A673 (cell line): ENCODE measurements around the gene PARVA. TPM values are rescaled to one million over a fixed set of nuclear protein-coding genes. Genes with fewer than 3 reads are reported as not detected.
A peak's percentile ranks its signal among the peaks of the same experiment; 100 is the strongest.

Experiments used
- BruUV-seq: library from RNA; stranded (reverse); fragments of 400-500 nt; replicated peaks from 2 replicates; lab custom pipeline; 2021; lab: Mats Ljungman, UMichigan
- CTCF ChIA-PET: fragments of 300-600 bp; sonication (Branson Sonifier 250); formaldehyde crosslinking; loops from one replicate; lab custom pipeline; 2022; ENCODE audit warnings: antibody characterized with exemption; lab: Charles Lee
- POLR2A ChIA-PET: fragments of 300-600 bp; sonication (Branson Sonifier 250); formaldehyde crosslinking; loops from one replicate; lab custom pipeline; 2022; ENCODE audit warnings: antibody characterized with exemption; ENCODE audit not compliant: low non-redundant PET; lab: Charles Lee
- DNase-seq: peaks from one replicate; pipeline ENCODE4 v3.0.0-alpha.2; 2015; ENCODE audit warnings: low spot score
- H3K27ac ChIP-seq: fragments of 200-600 bp; sonication (generic); 2 replicates; pipeline ENCODE4 v1.5.1; 2016; ENCODE audit warnings: mixed run types, low read depth, mild to moderate bottlenecking, mixed read lengths, antibody characterized with exemption, low read length; ENCODE audit not compliant: poor library complexity, severe bottlenecking
- H3K27me3 ChIP-seq: fragments of 200-600 bp; sonication (generic); replicated peaks from 2 replicates; pipeline ENCODE4 v1.6.1; 2017; ENCODE audit warnings: mixed run types, low read depth, mild to moderate bottlenecking, mixed read lengths, antibody characterized with exemption, low read length; ENCODE audit not compliant: insufficient read depth, poor library complexity
- H3K36me3 ChIP-seq: fragments of 200-600 bp; sonication (generic); 2 replicates; pipeline ENCODE4 v1.6.1; 2016; ENCODE audit warnings: mixed run types, mild to moderate bottlenecking, mixed read lengths, antibody characterized with exemption, low read length; ENCODE audit not compliant: insufficient read depth, poor library complexity, severe bottlenecking
- H3K4me1 ChIP-seq: fragments of 200-600 bp; sonication (generic); 2 replicates; pipeline ENCODE4 v1.6.1; 2017; ENCODE audit warnings: mixed run types, mild to moderate bottlenecking, mixed read lengths, antibody characterized with exemption, low read length; ENCODE audit not compliant: insufficient read depth, poor library complexity, severe bottlenecking
- H3K4me3 ChIP-seq: fragments of 200-600 bp; sonication (generic); 2 replicates; pipeline ENCODE4 v1.5.1; 2016; ENCODE audit warnings: low read depth, mixed run types, mild to moderate bottlenecking, mixed read lengths, low read length; ENCODE audit not compliant: poor library complexity, severe bottlenecking
- H3K9me3 ChIP-seq: fragments of 200-600 bp; sonication (generic); 2 replicates; pipeline ENCODE4 v1.6.1; 2016; ENCODE audit warnings: mixed run types, low read depth, mild to moderate bottlenecking, mixed read lengths, antibody characterized with exemption, low read length; ENCODE audit not compliant: poor library complexity, severe bottlenecking
- EZH2 ChIP-seq: fragments of 200-600 bp; sonication (generic); IDR thresholded peaks from 2 replicates; pipeline ENCODE4 v1.6.1; 2017; ENCODE audit warnings: borderline replicate concordance, low read depth, mild to moderate bottlenecking, mixed read lengths, antibody characterized with exemption, low read length; ENCODE audit not compliant: poor library complexity, severe bottlenecking
- intact Hi-C: fragments of 100-400 bp; cut with micrococcal nuclease; formaldehyde crosslinking; loops from one replicate; pipeline ENCODE4 v1.10.0; 2022; ENCODE audit not compliant: unreplicated experiment
- total RNA-seq: library from RNA; stranded (reverse); gene quantifications from 2 replicates; pipeline ENCODE4 v1.2.3, GENCODE V29; 2021
- TF ChIP-seq, protein P1 (sequence below): fragments of 300-800, 200-600 bp; sonication (generic); conservative IDR thresholded peaks from 2 replicates; pipeline ENCODE4 v1.5.1; 2017; ENCODE audit warnings: low read depth, mild to moderate bottlenecking, antibody characterized with exemption, low read length, moderate library complexity, mixed read lengths

PARVA gene
- total RNA-seq, 1 experiment from 2014 or later = 15.2 TPM

DNA sequence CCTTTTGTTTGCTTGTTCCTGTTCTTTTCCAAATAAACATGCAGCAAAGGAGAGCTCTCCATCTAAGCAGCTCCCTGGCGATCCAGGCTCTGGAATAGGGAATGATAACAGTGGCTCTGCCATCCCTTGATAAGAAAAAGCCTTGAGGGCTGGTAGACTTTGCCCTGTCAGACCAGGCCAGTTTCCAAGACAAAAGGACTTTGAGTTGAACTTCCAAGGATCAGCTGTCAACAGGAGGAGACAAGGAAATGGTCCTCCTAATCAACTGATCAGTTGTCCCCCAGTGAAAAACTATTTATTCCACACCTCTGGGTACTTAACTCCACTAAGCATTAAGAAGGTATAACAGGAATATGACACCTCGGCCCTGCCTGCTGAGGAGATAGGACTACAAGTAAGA lies 127.8 kb downstream of the PARVA start:
- no peaks in the 10 kb centered on the region for H3K27me3 ChIP-seq
- no peak overlapping the region for H3K4me3 ChIP-seq
- intact Hi-C loops = no loop called here
- H3K36me3 ChIP-seq = no peaks in the 10 kb centered on the region
- H3K9me3 ChIP-seq = no peaks in the 10 kb centered on the region
- CTCF ChIA-PET = no interaction called here
- BruUV-seq = no TSS peak
- peaks cover 3% of the 10 kb centered on the region for H3K4me1 ChIP-seq
- POLR2A ChIA-PET = no interaction called here
- no peak for DNase-seq
- H3K27ac ChIP-seq = no peak overlapping the region
- TF ChIP-seq, protein P1, sequence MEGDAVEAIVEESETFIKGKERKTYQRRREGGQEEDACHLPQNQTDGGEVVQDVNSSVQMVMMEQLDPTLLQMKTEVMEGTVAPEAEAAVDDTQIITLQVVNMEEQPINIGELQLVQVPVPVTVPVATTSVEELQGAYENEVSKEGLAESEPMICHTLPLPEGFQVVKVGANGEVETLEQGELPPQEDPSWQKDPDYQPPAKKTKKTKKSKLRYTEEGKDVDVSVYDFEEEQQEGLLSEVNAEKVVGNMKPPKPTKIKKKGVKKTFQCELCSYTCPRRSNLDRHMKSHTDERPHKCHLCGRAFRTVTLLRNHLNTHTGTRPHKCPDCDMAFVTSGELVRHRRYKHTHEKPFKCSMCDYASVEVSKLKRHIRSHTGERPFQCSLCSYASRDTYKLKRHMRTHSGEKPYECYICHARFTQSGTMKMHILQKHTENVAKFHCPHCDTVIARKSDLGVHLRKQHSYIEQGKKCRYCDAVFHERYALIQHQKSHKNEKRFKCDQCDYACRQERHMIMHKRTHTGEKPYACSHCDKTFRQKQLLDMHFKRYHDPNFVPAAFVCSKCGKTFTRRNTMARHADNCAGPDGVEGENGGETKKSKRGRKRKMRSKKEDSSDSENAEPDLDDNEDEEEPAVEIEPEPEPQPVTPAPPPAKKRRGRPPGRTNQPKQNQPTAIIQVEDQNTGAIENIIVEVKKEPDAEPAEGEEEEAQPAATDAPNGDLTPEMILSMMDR = no peak

DNA sequence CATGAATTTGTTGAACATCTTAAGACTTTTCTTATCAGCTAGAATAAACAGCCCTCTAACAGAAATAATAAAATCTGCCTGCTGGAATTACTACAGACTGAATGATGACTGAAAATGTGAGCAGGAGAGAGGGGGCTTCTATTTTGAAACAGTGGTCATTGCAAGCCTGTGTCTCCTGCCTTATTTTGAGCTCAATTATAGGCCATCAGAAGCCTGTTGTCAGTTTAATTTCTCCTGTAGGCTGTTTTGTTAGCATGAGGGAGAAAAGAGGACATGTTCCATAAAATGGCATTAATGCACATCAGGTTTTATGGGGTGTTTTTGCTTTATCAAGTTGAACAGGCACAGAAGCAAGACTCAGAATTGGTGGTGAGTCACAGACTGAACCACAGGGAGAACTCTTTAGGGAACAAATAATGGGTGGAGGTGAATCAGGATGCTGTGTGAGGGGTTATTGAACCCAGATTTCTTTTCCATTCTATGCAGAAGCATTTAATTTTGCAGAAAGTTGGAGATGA lies 129.1 kb downstream of the PARVA start:
- BruUV-seq = no TSS peak
- H3K4me3 ChIP-seq = no peak overlapping the region
- H3K36me3 ChIP-seq = no peaks in the 10 kb centered on the region
- intact Hi-C loops = no loop called here
- ChIA-PET CTCF (no interaction called here), POLR2A (no interaction called here)
- H3K27ac ChIP-seq = no peak overlapping the region
- no peaks in the 10 kb centered on the region for H3K9me3 ChIP-seq
- peak; percentile 24 for DNase-seq
- peaks cover 3% of the 10 kb centered on the region for H3K4me1 ChIP-seq
- TF ChIP-seq EZH2 = no peak
- TF ChIP-seq, protein P1 = no peak
- H3K27me3 ChIP-seq = no peaks in the 10 kb centered on the region

- Histone ChIP-seq H3K27ac (no peak overlapping the region), H3K4me3 (no peak overlapping the region), H3K36me3 (no peaks in the 10 kb centered on the region), H3K27me3 (no peaks in the 10 kb centered on the region), H3K9me3 (no peaks in the 10 kb centered on the region), H3K4me1 (peaks cover 3% of the 10 kb centered on the region)
- POLR2A ChIA-PET = no interaction called here
- no peak for DNase-seq
- intact Hi-C loops = no loop called here
- CTCF ChIA-PET = no interaction called here
- TF ChIP-seq, protein P1 = no peak
- no peak for TF ChIP-seq EZH2
- BruUV-seq = no TSS peak
Measured at GRCh38 chr11:12507391-12507790, 130.0 kb downstream of the PARVA start.
